Activated CD8-positive, alpha-beta memory T cell treated with anti-CD3 and anti-CD28 coated beads for 24 hours (primary cell): ENCODE data around the gene JAK1.

ENCODE experiments used
- DNase-seq: peaks from one replicate; pipeline ENCODE4 v3.0.0-alpha.2; 2020

JAK1 gene

GRCh38 chr1:64917907-64918306 is 48.4 kb downstream of the JAK1 start:
- no peak for DNase-seq

- DNase-seq = no peak
Measured at GRCh38 chr1:64917328-64917861, 49.0 kb downstream of the JAK1 start.

- DNase-seq = no peak
Measured at GRCh38 chr1:64915381-64916274, 50.7 kb downstream of the JAK1 start.

- DNase-seq = no peak
Measured at GRCh38 chr1:64913361-64914015, 52.9 kb downstream of the JAK1 start.

- DNase-seq = no peak
Measured at GRCh38 chr1:64912191-64912590, 54.2 kb downstream of the JAK1 start.

- no peak for DNase-seq
Measured at GRCh38 chr1:64911326-64911725, 55.0 kb downstream of the JAK1 start.

- DNase-seq = no peak
Measured at GRCh38 chr1:64909031-64909430, 57.3 kb downstream of the JAK1 start.

GRCh38 chr1:64908575-64908974 is 57.8 kb downstream of the JAK1 start:
- DNase-seq = no peak

GRCh38 chr1:64906447-64906846 is 59.9 kb downstream of the JAK1 start:
- DNase-seq = no peak

- no peak for DNase-seq
Measured at GRCh38 chr1:64903593-64903992, 62.8 kb downstream of the JAK1 start.

GRCh38 chr1:64901663-64902062 is 64.7 kb downstream of the JAK1 start:
- no peak for DNase-seq

GRCh38 chr1:64900916-64901315 is 65.4 kb downstream of the JAK1 start:
- no peak for DNase-seq

- no peak for DNase-seq
Measured at GRCh38 chr1:64898107-64898861, 68.1 kb downstream of the JAK1 start.

- no peak for DNase-seq
Measured at GRCh38 chr1:64896551-64896950, 69.8 kb downstream of the JAK1 start.

- DNase-seq = no peak
Measured at GRCh38 chr1:64895500-64895899, 70.8 kb downstream of the JAK1 start.

GRCh38 chr1:64894438-64895196 is 71.7 kb downstream of the JAK1 start:
- no peak for DNase-seq

- DNase-seq = no peak
Measured at GRCh38 chr1:64893921-64894320, 72.4 kb downstream of the JAK1 start.

- DNase-seq = no peak
Measured at GRCh38 chr1:64892576-64893573, 73.5 kb downstream of the JAK1 start.

- no peak for DNase-seq
Measured at GRCh38 chr1:64891448-64891825, 74.9 kb downstream of the JAK1 start.

- DNase-seq = no peak
Measured at GRCh38 chr1:64890699-64891447, 75.5 kb downstream of the JAK1 start.
